Measurements from ENCODE around the gene UAP1. TPM values are rescaled to one million over a fixed set of nuclear protein-coding genes. Genes with fewer than 3 reads are reported as not detected.

The UAP1 gene
- total RNA-seq, 1 experiment from 2014 or later: 479 TPM

GRCh38 chr1:162605225-162605927 is 43.9 kb downstream of the UAP1 start:
- no TSS peak for BruUV-seq (replicated peaks)
- peaks cover 20% of the 10 kb centered on the region for H3K4me1 Mint-ChIP-seq (ENCODE audit: insufficient read depth, unreplicated experiment)
- no peak for TF ChIP-seq CTCF (IDR thresholded peaks at IDR 0.05; ENCODE audit: unreplicated experiment)
- no peaks in the 10 kb centered on the region for H3K27me3 Mint-ChIP-seq (ENCODE audit: insufficient read depth, unreplicated experiment)
- intact Hi-C loops (cut with micrococcal nuclease): loop anchor here (2.0 to 5.0 kb wide), 2 partner anchors 67 to 108 kb away; partner anchors contain the start of gene UHMK1
- CTCF ChIA-PET: interaction anchor here (0.6 to 8.4 kb wide), 20 partner anchors 8 to 1631 kb away, joined by 3 to 47 read pairs (median 4); no protein-coding TSS in a partner anchor
- H3K36me3 Mint-ChIP-seq (ENCODE audit: insufficient read depth, unreplicated experiment): peaks cover 77% of the 10 kb centered on the region
- POLR2A ChIA-PET: interaction anchor here (0.6 to 2.1 kb wide), 24 partner anchors 8 to 1963 kb away, joined by 3 to 17 read pairs (median 4); partner anchors contain the start of gene UAP1
- H3K4me3 Mint-ChIP-seq (ENCODE audit: unreplicated experiment): peak overlapping the region; percentile 13
- peak; percentile 98 for DNase-seq (ENCODE audit: unreplicated experiment)
- H3K27ac Mint-ChIP-seq (ENCODE audit: low read depth, unreplicated experiment): peak overlapping the region; percentile 91
- no peaks in the 10 kb centered on the region for H3K9me3 Mint-ChIP-seq (ENCODE audit: unreplicated experiment)

- ChIA-PET POLR2A (no interaction called here), CTCF (interaction anchor here (0.6 to 8.4 kb wide), 2 partner anchors 90 to 191 kb away, joined by 3 to 47 read pairs; no protein-coding TSS in a partner anchor)
- BruUV-seq (replicated peaks): no TSS peak
- intact Hi-C loops (cut with micrococcal nuclease): loop anchor here (5.0 kb wide), 1 partner anchor 112 kb away; the partner anchor contains the start of gene UHMK1
- Mint-ChIP-seq H3K9me3 (ENCODE audit: unreplicated experiment) (no peaks in the 10 kb centered on the region), H3K27me3 (ENCODE audit: insufficient read depth, unreplicated experiment) (no peaks in the 10 kb centered on the region), H3K36me3 (ENCODE audit: insufficient read depth, unreplicated experiment) (peaks cover 37% of the 10 kb centered on the region), H3K27ac (ENCODE audit: low read depth, unreplicated experiment) (no peak overlapping the region), H3K4me1 (ENCODE audit: insufficient read depth, unreplicated experiment) (peaks cover 21% of the 10 kb centered on the region), H3K4me3 (ENCODE audit: unreplicated experiment) (no peak overlapping the region)
- TF ChIP-seq CTCF (IDR thresholded peaks at IDR 0.05; ENCODE audit: unreplicated experiment): no peak
- DNase-seq (ENCODE audit: unreplicated experiment): no peak
Measured at GRCh38 chr1:162609306-162609705, 47.8 kb downstream of the UAP1 start.

- intact Hi-C loops (cut with micrococcal nuclease): loop anchor here (1.0 to 5.0 kb wide), 3 partner anchors 143 to 256 kb away; no protein-coding TSS in a partner anchor
- H3K9me3 Mint-ChIP-seq (ENCODE audit: unreplicated experiment): no peaks in the 10 kb centered on the region
- peaks cover 27% of the 10 kb centered on the region for H3K36me3 Mint-ChIP-seq (ENCODE audit: insufficient read depth, unreplicated experiment)
- peak overlapping the region; percentile 66 for H3K27ac Mint-ChIP-seq (ENCODE audit: low read depth, unreplicated experiment)
- BruUV-seq (replicated peaks): no TSS peak
- peaks cover 5% of the 10 kb centered on the region for H3K4me1 Mint-ChIP-seq (ENCODE audit: insufficient read depth, unreplicated experiment)
- H3K4me3 Mint-ChIP-seq (ENCODE audit: unreplicated experiment): no peak overlapping the region
- DNase-seq (ENCODE audit: unreplicated experiment): peak; percentile 63
- POLR2A ChIA-PET: interaction anchor here (0.6 to 3.0 kb wide), 6 partner anchors 9 to 250 kb away, joined by 3 to 15 read pairs (median 4); no protein-coding TSS in a partner anchor
- CTCF ChIA-PET: interaction anchor here (0.6 to 4.8 kb wide), 85 partner anchors 8 to 705 kb away, joined by 3 to 191 read pairs (median 5); partner anchors contain the start of gene DDR2
- no peaks in the 10 kb centered on the region for H3K27me3 Mint-ChIP-seq (ENCODE audit: insufficient read depth, unreplicated experiment)
- no peak for TF ChIP-seq CTCF (IDR thresholded peaks at IDR 0.05; ENCODE audit: unreplicated experiment)
Measured at GRCh38 chr1:162612606-162613400, 51.3 kb downstream of the UAP1 start.

GRCh38 chr1:162616848-162617247 is 55.3 kb downstream of the UAP1 start:
- Mint-ChIP-seq H3K4me3 (ENCODE audit: unreplicated experiment) (no peak overlapping the region), H3K4me1 (ENCODE audit: insufficient read depth, unreplicated experiment) (peaks cover 5% of the 10 kb centered on the region), H3K27ac (ENCODE audit: low read depth, unreplicated experiment) (no peak overlapping the region), H3K9me3 (ENCODE audit: unreplicated experiment) (no peaks in the 10 kb centered on the region), H3K36me3 (ENCODE audit: insufficient read depth, unreplicated experiment) (peaks cover 12% of the 10 kb centered on the region), H3K27me3 (ENCODE audit: insufficient read depth, unreplicated experiment) (no peaks in the 10 kb centered on the region)
- CTCF ChIA-PET: interaction anchor here (0.6 to 4.9 kb wide), 13 partner anchors 10 to 434 kb away, joined by 3 to 54 read pairs (median 3); no protein-coding TSS in a partner anchor
- TF ChIP-seq CTCF (IDR thresholded peaks at IDR 0.05; ENCODE audit: unreplicated experiment): no peak
- intact Hi-C loops (cut with micrococcal nuclease): no loop called here
- POLR2A ChIA-PET: interaction anchor here (1.5 kb wide), 1 partner anchor 54 kb away, joined by 5 read pairs; no protein-coding TSS in a partner anchor
- BruUV-seq (replicated peaks): no TSS peak
- DNase-seq (ENCODE audit: unreplicated experiment): no peak
